ENCODE data around the gene RPTOR. TPM values are rescaled to one million over a fixed set of nuclear protein-coding genes. Genes with fewer than 3 reads are reported as not detected.

Gene RPTOR
- total and polyA plus RNA-seq, 12 donors: 7.9 to 30.3 (median 25.6) TPM

GRCh38 chr17:80546267-80546666 is 1.6 kb downstream of the RPTOR start:
- peak overlapping the region in 5 of 10 donors; percentile 83 to 96 (median 92) for H3K4me3 ChIP-seq
- no peaks in the 10 kb centered on the region for H3K9me3 ChIP-seq
- intact Hi-C loops (cut with DNase I): loop anchor here in 3 of 10 donors (10.0 kb wide), 2 partner anchors 91 to 219 kb away; no protein-coding TSS in a partner anchor
- peaks cover 0 to 2% (median 0%) of the 10 kb centered on the region in 9 donors for H3K36me3 ChIP-seq
- no peak for ATAC-seq
- peaks cover 3 to 36% (median 27%) of the 10 kb centered on the region in 9 donors for H3K4me1 ChIP-seq
- 85 to 86% methylated on average over 5 of the region's 5 CpGs for WGBS, 2 donors
- no peak overlapping the region for H3K27ac ChIP-seq
- DNase-seq: no peak
- peaks cover 0 to 23% (median 7%) of the 10 kb centered on the region in 7 donors for H3K27me3 ChIP-seq
- no peak for TF ChIP-seq CTCF (IDR thresholded peaks at IDR 0.05)

GRCh38 chr17:80552523-80552922 is 7.9 kb downstream of the RPTOR start:
- TF ChIP-seq CTCF (IDR thresholded peaks at IDR 0.05): no peak
- H3K9me3 ChIP-seq: no peaks in the 10 kb centered on the region
- DNase-seq: no peak
- H3K36me3 ChIP-seq: peaks cover 0 to 8% (median 0%) of the 10 kb centered on the region in 9 donors
- H3K4me3 ChIP-seq: no peak overlapping the region
- no peaks in the 10 kb centered on the region for H3K27me3 ChIP-seq
- no peak overlapping the region for H3K27ac ChIP-seq
- WGBS, 2 donors: 34 to 55% methylated on average over 2 of the region's 2 CpGs
- ATAC-seq: no peak
- peaks cover 0 to 15% (median 2%) of the 10 kb centered on the region in 9 donors for H3K4me1 ChIP-seq
- intact Hi-C loops (cut with DNase I): no loop called here

- 94% methylated on average over 7 of the region's 7 CpGs for WGBS, 2 donors
- no peak overlapping the region for H3K4me3 ChIP-seq
- H3K4me1 ChIP-seq: peaks cover 0 to 10% (median 3%) of the 10 kb centered on the region in 9 donors
- ATAC-seq (no peak), DNase-seq (no peak)
- intact Hi-C loops (cut with DNase I): no loop called here
- no peaks in the 10 kb centered on the region for H3K27me3 ChIP-seq
- H3K27ac ChIP-seq: no peak overlapping the region
- peaks cover 0 to 13% (median 0%) of the 10 kb centered on the region in 9 donors for H3K36me3 ChIP-seq
- no peaks in the 10 kb centered on the region for H3K9me3 ChIP-seq
- TF ChIP-seq CTCF (IDR thresholded peaks at IDR 0.05): no peak
These were observed 10.6 kb downstream of the RPTOR start for GRCh38 chr17:80555266-80555665.

GRCh38 chr17:80558046-80558445 is 13.4 kb downstream of the RPTOR start:
- 84 to 91% methylated on average over 6 of the region's 6 CpGs for WGBS, 2 donors
- H3K27ac ChIP-seq: no peak overlapping the region
- H3K36me3 ChIP-seq: peaks cover 0 to 8% (median 0%) of the 10 kb centered on the region in 9 donors
- H3K4me3 ChIP-seq: no peak overlapping the region
- no peak for DNase-seq
- intact Hi-C loops (cut with DNase I): no loop called here
- no peaks in the 10 kb centered on the region for H3K27me3 ChIP-seq
- H3K9me3 ChIP-seq: no peaks in the 10 kb centered on the region
- TF ChIP-seq CTCF (IDR thresholded peaks at IDR 0.05): no peak
- H3K4me1 ChIP-seq: peaks cover 0 to 17% (median 3%) of the 10 kb centered on the region in 9 donors
- ATAC-seq: no peak
